ENCODE data around the gene MON1B. TPM values are rescaled to one million over a fixed set of nuclear protein-coding genes. Genes with fewer than 3 reads are reported as not detected.
"Not testable (repeated sequence)": the region's sequence is repeated elsewhere in the genome, so short reads cannot be mapped to it uniquely, and the experiment has no call there.

MON1B gene
- total RNA-seq, 1 experiment from 2014 or later, result 12.3 TPM

DNA sequence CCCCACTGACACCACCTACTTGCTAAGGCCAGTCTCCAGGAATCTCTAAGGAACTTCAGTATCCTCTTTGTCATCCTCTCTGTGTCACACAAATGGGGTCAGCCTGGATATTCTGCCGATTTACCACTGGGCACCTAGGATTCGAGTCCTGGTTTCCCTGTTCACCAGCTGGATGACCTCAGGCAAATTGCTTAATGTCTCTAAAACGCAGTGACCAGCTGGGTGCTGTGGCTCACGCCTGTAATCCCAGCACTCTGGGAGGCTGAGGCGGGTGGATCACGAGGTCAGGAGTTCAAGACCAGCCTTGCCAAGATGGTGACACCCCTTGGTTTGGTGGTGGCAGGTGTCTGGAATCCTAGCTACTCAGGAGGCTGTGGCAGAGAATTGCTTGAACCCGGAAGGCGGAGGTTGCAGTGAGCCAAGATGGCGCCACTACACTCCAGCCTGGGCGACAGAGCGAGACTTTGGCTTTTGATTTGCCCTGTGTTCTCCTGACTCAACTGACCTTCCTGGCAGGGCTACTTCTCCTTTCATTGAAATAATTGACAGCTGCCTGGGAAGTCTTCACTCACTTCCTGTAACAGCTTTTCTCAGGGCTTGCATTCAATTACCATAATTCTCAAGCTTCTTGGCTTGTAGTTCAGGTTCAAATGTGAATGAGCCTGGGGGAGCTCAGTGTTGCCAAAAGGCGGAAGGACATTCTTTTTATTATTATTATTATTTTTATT, 23.6 kb downstream of the MON1B start:
- DNase-seq, result no peak

DNA sequence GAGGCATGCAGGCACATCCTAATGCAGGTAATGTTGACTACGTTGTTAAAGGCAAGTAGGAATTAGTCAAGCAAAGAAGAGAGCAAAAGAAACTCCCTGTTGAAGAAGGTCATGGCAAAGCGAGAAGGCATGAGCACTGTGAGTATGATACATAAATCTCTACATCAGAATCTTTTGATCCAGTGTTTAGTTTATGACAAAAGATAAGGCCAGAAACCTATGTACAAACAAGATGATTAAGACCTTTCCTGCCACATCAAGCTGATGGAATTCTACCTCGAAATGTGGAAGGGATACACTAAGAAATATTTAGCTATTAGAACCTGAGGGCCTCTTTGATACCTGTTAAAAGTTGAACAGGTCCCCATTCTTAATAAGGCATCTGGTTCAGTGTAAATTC, 28.4 kb downstream of the MON1B start:
- H3K4me1 ChIP-seq, result no peaks in the 10 kb centered on the region; the same call in 1 of the 2 replicates
- no peak for DNase-seq
- no peaks in the 10 kb centered on the region for H3K36me3 ChIP-seq
- H3K4me3 ChIP-seq, result no peak overlapping the region
- H3K27ac ChIP-seq, result no peak overlapping the region
- H3K9me3 ChIP-seq (replicated peaks), result no peaks in the 10 kb centered on the region
- no peaks in the 10 kb centered on the region for H3K27me3 ChIP-seq

More for the DNA sequence above, 23.6 kb downstream of the MON1B start:
- no peaks in the 10 kb centered on the region for H3K27me3 ChIP-seq
- H3K36me3 ChIP-seq, result no peaks in the 10 kb centered on the region
- H3K27ac ChIP-seq, result no peak overlapping the region
- H3K4me3 ChIP-seq, result no peak overlapping the region
- no peaks in the 10 kb centered on the region for H3K4me1 ChIP-seq
- H3K9me3 ChIP-seq (replicated peaks), result no peaks in the 10 kb centered on the region

DNA sequence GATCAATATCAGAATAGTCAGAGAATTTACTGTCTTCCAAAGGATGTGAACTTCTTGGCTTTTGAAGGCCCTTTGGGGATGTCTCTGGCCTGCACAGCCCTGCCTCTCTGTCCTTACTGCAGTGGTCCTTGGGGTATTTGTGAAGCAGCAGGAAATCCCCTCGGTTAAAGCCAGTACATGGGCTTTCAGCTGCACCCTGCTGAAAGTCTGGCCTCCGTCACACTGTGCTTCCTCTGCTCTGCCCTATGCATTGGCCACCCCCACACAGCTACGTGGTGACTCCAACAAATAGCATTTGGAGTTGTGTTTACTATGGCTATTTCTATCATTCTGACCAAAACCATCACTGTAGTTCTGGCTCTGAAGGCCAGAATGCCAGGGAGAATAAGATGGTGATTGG, 29.4 kb downstream of the MON1B start:
- Histone ChIP-seq H3K27ac (no peak overlapping the region), H3K4me1 (peaks cover 3% of the 10 kb centered on the region; the same call in 1 of the 2 replicates), H3K36me3 (no peaks in the 10 kb centered on the region), H3K27me3 (no peaks in the 10 kb centered on the region), H3K9me3 (replicated peaks) (no peaks in the 10 kb centered on the region), H3K4me3 (no peak overlapping the region)
- DNase-seq, result no peak

DNA sequence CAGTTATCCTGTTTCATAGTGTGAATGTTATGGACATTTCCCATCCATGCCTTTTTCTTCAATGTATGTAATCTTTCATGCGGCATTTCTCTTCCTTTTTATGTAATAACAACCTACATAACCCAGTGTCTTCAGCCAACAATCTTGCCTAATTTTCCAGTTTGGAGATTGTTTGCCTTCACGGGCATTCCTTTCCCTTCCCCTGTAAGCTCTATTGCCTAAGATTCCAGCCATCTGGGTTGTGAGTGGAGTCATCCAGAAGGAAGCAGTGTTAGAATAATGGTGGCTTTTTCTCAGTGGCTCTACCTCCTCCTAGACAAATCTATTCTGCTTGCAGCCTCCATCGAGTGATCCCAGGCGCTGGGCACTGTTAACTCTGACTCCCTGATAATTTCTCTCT, 30.5 kb downstream of the MON1B start:
- Histone ChIP-seq H3K4me3 (no peak overlapping the region), H3K4me1 (peaks cover 3% of the 10 kb centered on the region; the same call in 1 of the 2 replicates), H3K27me3 (no peaks in the 10 kb centered on the region), H3K27ac (no peak overlapping the region), H3K36me3 (no peaks in the 10 kb centered on the region), H3K9me3 (replicated peaks) (no peaks in the 10 kb centered on the region)
- no peak for DNase-seq

DNA sequence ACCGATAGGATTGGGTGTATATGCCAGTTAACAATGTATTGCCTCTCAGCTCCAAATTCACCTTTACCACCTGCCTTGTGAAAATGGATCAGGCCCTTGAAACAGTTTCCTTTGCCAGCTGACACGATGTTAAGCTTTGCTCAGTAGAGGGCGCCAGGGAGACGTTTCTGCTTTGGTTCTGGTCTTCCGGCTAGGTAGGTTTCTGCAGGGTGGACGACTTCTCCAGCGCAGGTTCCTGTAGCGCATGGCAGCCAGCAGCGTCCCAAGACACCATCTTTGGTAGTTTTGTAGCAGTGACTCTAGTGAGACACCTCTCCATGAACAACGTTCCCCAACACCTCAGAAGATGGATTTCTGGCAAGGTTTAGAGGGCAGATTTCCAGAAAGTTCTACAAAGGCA, 32.2 kb downstream of the MON1B start:
- H3K4me3 ChIP-seq, result no peak overlapping the region

DNA sequence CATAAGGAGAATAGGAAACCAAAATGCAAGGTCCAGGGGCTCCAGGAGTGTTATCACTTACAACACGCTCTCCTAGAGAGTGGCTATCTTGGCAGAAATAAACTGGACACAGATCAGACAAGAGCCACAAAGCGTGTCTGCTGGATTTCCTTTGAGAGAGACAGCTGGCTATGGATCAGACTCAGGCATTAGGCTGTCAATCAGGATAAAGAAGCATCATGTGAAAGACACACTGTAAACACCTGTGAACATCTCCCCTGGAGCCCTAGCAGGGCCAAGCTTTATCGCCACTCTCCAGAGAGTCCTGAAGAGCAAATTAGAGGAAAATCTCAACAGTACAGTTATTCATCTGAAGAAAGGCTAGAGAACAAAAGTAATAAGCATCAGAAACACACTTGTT, 34.2 kb downstream of the MON1B start:
- DNase-seq, result no peak
- Histone ChIP-seq H3K4me3 (no peak overlapping the region), H3K27me3 (no peaks in the 10 kb centered on the region), H3K27ac (no peak overlapping the region), H3K4me1 (peaks cover 3% of the 10 kb centered on the region; the same call in 1 of the 2 replicates), H3K36me3 (no peaks in the 10 kb centered on the region), H3K9me3 (replicated peaks) (no peaks in the 10 kb centered on the region)

More for the DNA sequence above, 32.2 kb downstream of the MON1B start:
- Histone ChIP-seq H3K36me3 (no peaks in the 10 kb centered on the region), H3K4me1 (peaks cover 3% of the 10 kb centered on the region; the same call in 1 of the 2 replicates), H3K27ac (no peak overlapping the region), H3K9me3 (replicated peaks) (no peaks in the 10 kb centered on the region), H3K27me3 (no peaks in the 10 kb centered on the region)
- peak in 1 of 2 experiments; percentile 18 for DNase-seq

DNA sequence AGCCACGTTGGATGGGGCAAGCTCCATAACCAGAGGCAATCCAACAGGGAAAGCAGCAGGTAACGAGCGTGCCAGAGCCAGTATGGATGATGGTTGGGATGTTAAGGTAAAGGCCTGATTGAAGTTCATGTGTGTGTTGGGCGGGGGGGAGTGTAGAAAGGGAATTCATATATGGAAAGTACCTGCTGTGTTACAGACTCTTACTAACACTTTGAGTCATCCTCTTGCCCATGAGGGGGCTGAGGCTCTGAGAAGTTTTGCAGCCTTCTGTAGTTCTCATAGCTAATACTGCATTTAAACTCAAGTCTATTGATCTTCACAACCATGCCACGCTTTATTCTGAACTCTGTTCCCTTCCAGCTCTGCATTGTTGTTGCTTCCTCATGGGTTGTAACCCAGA, 36.8 kb downstream of the MON1B start:
- H3K9me3 ChIP-seq (replicated peaks), result no peaks in the 10 kb centered on the region
- peaks cover 3% of the 10 kb centered on the region; the same call in 1 of the 2 replicates for H3K4me1 ChIP-seq
- H3K36me3 ChIP-seq, result no peaks in the 10 kb centered on the region
- no peak for DNase-seq
- H3K27me3 ChIP-seq, result no peaks in the 10 kb centered on the region
- no peak overlapping the region for H3K27ac ChIP-seq
- no peak overlapping the region for H3K4me3 ChIP-seq

DNA sequence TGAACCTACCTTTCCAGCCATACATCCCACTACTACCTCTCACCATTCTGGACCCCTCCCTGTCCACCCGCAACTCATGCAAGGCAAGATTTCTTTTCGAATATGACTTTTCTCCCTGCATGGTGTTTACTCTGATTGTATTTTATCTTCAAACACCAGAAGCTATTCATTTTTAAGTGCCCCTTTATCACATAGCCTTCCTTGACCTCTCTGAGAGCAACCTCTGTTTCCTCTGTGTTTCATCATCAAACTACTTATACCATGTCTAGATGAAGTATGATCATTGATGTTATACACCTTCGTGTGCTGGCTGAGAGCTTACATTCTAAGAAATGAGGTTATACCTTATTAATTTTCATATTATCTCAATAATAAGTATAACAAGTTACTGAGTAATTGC, 40.1 kb downstream of the MON1B start:
- no peaks in the 10 kb centered on the region for H3K4me1 ChIP-seq

DNA sequence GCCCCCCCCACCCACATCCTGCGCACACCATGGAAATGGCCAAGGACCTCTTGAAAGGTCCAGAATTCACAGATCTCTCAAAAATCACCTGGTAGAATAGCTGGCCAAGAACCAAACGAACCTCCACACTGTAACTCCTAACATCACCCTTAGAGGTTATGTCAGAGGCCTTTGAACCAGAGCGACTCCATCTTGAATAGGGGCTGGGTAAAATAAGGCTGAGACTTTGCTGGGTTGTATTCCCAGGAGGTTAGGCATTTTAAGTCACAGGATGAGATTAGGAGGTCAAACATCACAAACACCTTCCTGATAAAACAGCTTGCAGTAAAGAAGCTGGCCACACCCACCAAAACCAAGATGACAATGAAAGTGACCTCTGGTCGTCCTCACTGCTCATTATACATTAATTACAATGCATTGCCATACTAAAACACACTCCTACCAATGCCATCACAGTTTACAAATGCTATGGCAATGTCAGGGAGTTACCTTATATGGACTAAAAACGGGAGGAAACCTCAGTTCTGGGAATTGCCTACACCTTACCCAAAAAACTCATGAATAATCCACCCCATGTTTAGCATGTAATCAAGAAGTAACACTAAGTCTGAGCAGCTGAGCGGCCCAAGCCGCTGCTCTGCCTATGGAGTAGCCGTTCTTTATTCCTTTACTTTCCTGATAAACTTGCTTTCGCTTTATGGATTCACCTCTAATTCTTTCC, 43.0 kb downstream of the MON1B start:
- no peaks in the 10 kb centered on the region for H3K27me3 ChIP-seq
- H3K4me3 ChIP-seq, result no peak overlapping the region
- no peaks in the 10 kb centered on the region for H3K36me3 ChIP-seq
- no peaks in the 10 kb centered on the region for H3K9me3 ChIP-seq (replicated peaks)
- no peak for DNase-seq
- H3K27ac ChIP-seq, result no peak overlapping the region
- no peaks in the 10 kb centered on the region for H3K4me1 ChIP-seq

More for the DNA sequence above, 40.1 kb downstream of the MON1B start:
- DNase-seq, result no peak
- no peaks in the 10 kb centered on the region for H3K36me3 ChIP-seq
- H3K27me3 ChIP-seq, result no peaks in the 10 kb centered on the region
- no peak overlapping the region for H3K4me3 ChIP-seq
- H3K27ac ChIP-seq, result no peak overlapping the region
- no peaks in the 10 kb centered on the region for H3K9me3 ChIP-seq (replicated peaks)

DNA sequence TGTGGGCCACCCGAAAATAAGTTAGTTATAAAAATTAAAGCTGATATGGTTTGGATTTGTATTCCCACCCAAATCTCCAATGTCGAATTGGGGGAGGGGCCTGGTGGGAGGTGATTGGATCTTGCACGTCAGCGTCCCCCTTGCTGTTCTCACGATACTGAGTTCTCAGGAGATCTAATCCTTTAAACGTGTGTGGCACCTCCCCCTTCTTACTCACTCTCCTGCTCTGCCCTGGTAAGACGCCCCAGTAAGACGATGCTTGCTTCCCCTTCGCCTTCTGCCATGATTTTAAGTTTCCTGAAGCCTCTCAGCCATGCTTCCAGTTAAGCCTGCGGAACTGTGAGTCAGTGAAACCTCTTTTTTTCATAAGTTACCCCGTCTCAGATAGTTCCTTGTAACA, 43.6 kb downstream of the MON1B start:
- Histone ChIP-seq H3K27me3 (no peaks in the 10 kb centered on the region), H3K4me1 (no peaks in the 10 kb centered on the region), H3K27ac (no peak overlapping the region), H3K9me3 (replicated peaks) (no peaks in the 10 kb centered on the region), H3K4me3 (no peak overlapping the region), H3K36me3 (no peaks in the 10 kb centered on the region)
- no peak for DNase-seq

DNA sequence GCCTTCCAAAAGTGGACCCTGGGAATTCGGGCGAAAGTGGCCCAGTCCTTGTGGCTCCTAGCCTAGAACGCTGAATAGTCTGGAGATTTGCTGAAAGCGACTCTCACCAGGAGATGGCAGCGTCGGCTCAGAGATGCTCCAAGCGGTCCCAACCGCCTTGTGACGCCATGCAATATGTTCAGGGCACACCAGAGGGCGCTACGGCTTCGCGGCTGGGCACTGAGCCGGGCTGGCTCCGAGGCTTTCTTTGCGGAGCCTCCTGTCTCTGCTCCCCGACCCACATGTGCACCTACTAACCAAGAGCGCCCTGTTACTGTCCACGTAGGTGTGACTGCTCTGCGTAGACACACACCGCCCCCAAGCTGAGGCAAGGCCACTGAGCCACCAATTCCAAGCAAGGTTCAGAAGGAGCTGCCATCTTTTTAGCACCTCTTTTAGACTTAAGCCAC, 45.1 kb downstream of the MON1B start:
- peak; percentile 50 to 80 for DNase-seq
- Histone ChIP-seq H3K27me3 (no peaks in the 10 kb centered on the region), H3K4me1 (no peaks in the 10 kb centered on the region), H3K9me3 (replicated peaks) (no peaks in the 10 kb centered on the region), H3K4me3 (no peak overlapping the region), H3K27ac (no peak overlapping the region), H3K36me3 (no peaks in the 10 kb centered on the region)

DNA sequence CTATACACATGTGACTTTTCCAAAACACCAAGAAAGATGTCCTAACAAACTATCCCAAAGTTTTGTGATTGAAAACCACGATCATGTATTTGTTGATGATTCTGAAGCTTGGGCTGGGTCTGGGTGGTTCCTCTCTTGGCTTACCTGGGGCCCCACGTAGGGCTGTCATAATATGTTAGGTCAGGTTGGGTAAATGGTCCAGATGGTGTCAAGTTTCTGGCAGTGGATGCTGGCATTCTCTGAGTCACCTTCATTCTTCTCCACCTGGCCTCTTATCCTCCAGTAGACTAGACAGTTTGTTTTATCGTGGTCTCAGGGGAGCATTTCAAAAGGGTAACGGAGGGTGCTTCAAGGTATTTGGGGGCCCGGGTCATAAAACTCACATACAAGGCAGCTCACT, 47.6 kb downstream of the MON1B start:
- no peaks in the 10 kb centered on the region for H3K9me3 ChIP-seq (replicated peaks)
- no peaks in the 10 kb centered on the region for H3K27me3 ChIP-seq
- no peaks in the 10 kb centered on the region for H3K36me3 ChIP-seq
- no peak overlapping the region for H3K27ac ChIP-seq
- no peak for DNase-seq
- no peaks in the 10 kb centered on the region for H3K4me1 ChIP-seq
- no peak overlapping the region for H3K4me3 ChIP-seq

DNA sequence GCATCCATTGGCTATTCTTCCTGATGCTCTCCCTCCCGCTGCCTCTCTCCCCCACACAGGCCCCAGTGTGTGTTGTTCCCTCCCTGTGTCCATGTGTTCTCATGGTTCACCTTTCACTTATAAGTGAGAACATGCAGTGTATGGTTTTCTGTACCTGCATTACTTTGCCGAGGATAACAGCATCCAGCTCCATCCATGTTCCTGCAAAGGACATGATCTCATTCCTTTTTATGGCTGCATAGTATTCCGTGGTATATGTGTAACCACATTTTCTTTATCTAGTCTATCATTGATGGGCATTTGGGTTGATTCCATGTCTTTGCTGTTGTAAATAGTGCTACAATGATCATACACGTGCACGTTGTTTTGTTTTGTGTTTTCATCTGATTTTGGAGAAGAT, 51.5 kb downstream of the MON1B start:
- H3K4me3 ChIP-seq, H3K27ac ChIP-seq: not testable (repeated sequence)

DNA sequence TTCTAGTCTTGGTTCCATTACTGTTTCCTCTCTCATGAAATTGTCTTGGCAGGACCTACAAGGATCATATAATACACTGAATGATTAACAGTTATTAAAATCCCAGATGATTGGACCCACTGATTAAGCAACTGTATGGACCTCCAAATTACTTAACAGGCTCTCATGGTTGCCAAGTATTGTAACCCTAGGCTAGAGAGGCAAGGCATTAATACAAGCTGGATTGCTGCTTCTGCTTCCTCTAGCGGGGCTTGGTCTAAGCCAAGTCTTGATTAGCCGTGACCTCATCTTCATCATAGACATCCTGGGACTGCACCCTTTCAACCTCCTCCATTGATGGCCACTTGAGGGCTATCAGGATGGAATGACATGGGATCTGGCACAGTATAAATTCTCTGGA, 55.2 kb downstream of the MON1B start:
- Histone ChIP-seq H3K36me3 (no peaks in the 10 kb centered on the region), H3K27ac (no peak overlapping the region), H3K4me1 (no peaks in the 10 kb centered on the region), H3K27me3 (no peaks in the 10 kb centered on the region), H3K9me3 (replicated peaks) (no peaks in the 10 kb centered on the region), H3K4me3 (no peak overlapping the region)
- DNase-seq, result no peak

More for the DNA sequence above, 51.5 kb downstream of the MON1B start:
- not testable (repeated sequence) for H3K36me3 ChIP-seq; H3K9me3 ChIP-seq (replicated peaks); H3K27me3 ChIP-seq; H3K4me1 ChIP-seq; DNase-seq

DNA sequence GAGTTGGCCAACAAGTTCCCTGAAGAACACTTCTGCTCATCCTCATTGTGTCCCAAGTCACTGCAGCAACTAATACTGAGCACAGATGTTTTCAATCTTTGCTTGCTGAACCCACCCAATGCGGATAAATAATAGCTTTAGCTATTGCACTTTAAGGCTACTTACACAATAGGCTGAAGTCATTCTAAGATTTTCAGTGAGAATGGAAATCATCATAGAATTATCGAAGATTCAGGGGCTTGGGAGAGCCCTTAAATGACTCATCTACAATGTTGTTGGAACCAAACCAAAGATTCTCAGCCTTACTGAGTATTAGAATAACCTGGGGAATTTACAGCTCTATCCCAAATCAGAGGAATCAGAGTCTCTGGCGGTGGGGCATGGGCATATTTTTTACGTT, 59.4 kb downstream of the MON1B start:
- no peak for DNase-seq
- H3K9me3 ChIP-seq (replicated peaks), result no peaks in the 10 kb centered on the region
- H3K4me1 ChIP-seq, result no peaks in the 10 kb centered on the region
- H3K36me3 ChIP-seq, result no peaks in the 10 kb centered on the region
- H3K27me3 ChIP-seq, result no peaks in the 10 kb centered on the region
- no peak overlapping the region for H3K4me3 ChIP-seq
- H3K27ac ChIP-seq, result no peak overlapping the region
